GM12865 (cell line): ENCODE measurements around the gene SYNCRIP.
"Not testable (repeated sequence)": the region's sequence is repeated elsewhere in the genome, so short reads cannot be mapped to it uniquely, and the experiment has no call there.

Experiments
- DNase-seq: peaks from one replicate; pipeline ENCODE4 v3.0.0; 2010; ENCODE audit warnings: low read depth
- H3K4me3 ChIP-seq: 2 replicates; pipeline ENCODE4 v1.5.1; 2011; ENCODE audit warnings: mild to moderate bottlenecking, low read depth, low read length, control low read depth
- TF ChIP-seq, protein P1 (sequence below): IDR thresholded peaks from 2 replicates; pipeline ENCODE4 v1.5.1; 2011; ENCODE audit warnings: low read length, control low read depth, low read depth, inconsistent platforms; ENCODE audit not compliant: insufficient read depth; ENCODE audit errors: missing control alignments

Gene SYNCRIP

DNA sequence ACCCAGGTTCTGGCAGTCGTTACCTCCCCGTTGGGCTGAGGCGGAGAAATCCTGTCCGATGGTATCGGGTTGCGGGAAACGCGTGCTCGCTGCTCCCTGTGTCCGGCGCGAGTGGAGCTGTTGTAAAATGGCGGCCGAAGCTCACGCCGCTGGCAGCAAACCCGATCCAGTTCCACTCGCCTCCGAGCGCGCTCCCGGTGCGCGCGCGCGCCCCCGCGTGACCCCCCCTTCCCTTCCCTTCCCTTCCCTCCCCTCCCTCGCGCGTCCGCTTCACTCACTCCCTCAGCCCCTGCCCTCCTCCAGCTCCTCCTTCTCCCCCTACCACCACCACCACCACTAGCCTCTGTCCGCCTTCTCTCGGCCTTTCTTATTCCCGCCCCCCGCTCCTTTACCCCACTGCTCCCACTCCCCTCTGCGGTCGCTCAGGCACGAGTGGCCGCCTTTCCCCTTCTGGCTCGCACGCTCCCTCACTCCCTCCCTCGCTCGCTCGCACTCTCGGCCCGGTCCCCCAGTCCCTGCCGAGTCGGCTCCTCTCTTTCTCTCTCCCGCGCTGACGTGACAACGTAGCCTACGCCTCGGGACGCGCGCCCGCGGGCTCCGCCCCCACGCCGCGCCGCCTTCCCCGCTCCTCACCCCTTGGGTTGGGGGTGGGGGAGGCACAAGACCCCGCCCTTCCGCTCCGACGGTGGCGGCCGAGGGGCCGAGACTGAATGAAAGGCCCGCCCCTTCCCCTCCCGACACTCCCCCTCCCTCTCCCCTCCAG is at the start of gene SYNCRIP:
Gene SYNCRIP (minus strand): TSS at position 113 of the 763 bp plus-strand sequence. CDS start 1,447 bp downstream, outside the sequence.
- peak; percentile 99 for DNase-seq

DNA sequence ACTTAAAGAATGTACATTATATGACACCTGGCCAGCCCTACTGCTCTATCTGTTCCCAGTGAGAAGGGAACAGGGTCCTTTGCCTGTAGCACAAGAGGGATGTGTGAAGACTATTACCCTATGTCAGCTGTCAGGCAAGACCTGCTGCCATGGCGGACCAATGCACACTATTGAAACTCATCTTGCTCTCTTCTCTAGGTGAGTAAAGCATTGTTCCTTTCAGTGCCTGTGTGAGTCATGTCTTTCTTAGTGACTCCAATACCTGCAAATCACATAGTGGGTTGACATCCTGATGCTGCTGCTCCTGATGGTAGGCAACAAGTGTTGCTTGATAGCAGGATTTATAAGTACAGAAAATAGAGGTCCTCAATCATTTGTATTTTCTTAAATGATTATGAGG is 48.8 kb upstream of the SYNCRIP start:
- DNase-seq = no peak
- TF ChIP-seq, protein P1, sequence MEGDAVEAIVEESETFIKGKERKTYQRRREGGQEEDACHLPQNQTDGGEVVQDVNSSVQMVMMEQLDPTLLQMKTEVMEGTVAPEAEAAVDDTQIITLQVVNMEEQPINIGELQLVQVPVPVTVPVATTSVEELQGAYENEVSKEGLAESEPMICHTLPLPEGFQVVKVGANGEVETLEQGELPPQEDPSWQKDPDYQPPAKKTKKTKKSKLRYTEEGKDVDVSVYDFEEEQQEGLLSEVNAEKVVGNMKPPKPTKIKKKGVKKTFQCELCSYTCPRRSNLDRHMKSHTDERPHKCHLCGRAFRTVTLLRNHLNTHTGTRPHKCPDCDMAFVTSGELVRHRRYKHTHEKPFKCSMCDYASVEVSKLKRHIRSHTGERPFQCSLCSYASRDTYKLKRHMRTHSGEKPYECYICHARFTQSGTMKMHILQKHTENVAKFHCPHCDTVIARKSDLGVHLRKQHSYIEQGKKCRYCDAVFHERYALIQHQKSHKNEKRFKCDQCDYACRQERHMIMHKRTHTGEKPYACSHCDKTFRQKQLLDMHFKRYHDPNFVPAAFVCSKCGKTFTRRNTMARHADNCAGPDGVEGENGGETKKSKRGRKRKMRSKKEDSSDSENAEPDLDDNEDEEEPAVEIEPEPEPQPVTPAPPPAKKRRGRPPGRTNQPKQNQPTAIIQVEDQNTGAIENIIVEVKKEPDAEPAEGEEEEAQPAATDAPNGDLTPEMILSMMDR = no peak
- no peak overlapping the region for H3K4me3 ChIP-seq

More for the DNA sequence above, at the start of gene SYNCRIP:
- peak within 1 kb of the TSS; percentile 75 for H3K4me3 ChIP-seq
- TF ChIP-seq, protein P1 = no peak

DNA sequence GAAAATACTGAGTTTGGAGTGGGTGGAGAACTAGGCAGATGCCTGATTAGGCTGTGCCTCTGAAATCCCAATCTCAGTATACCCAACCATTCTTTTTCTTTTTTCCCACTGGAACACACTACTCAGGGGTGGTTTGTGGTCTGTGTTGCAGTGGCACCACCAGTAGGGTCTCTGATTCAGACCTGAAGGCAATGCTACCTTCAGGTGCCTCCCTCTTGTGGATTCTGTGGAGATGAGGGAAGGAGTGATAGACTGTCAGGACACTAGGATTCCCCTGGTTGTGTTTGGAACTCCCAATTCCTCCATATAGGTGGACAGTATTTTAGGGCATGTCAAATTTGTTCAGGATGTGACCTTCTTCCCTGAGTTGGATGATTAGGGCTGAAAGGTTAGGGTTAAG is 47.4 kb upstream of the SYNCRIP start:
- no peak for DNase-seq
- no peak overlapping the region for H3K4me3 ChIP-seq
- TF ChIP-seq, protein P1 = no peak

DNA sequence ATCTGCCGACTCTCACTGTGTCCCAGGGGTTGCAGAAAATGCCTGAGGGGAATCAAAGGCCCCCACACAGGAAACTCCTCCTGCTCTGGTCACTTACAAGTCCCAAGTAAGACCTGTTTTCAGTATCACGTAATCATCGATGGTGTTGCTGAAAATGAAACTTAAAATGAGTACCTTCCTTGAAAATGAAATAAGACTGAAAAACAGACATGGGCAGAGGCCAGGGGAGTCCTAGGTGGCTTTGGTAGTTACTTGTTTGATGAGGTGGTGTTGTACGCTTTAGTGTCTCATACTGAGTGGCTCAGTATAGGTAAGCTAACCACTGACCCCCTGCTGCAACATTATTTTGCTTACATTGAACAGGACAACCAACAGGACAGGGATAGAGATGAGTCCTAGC is 43.0 kb upstream of the SYNCRIP start:
- DNase-seq = peak; percentile 81
- peak overlapping the region; percentile 32 for H3K4me3 ChIP-seq
- TF ChIP-seq, protein P1 = no peak

DNA sequence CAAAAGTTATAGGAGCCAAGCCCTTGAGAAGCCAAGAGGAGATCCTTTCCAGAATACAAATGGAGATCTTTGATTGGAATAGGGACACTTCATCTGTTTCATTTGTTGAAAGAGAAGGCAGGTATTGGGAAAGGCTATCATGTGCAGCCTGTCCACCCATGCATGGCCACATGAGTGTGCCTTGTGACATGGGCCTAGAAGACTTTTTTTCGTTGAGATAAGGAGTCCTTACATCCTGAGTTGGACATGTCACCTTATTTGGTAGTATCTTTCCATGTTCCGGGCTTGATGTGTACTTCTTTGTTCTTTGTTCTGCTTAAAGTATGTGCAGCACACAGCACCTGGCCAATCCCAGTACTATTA is 42.1 kb upstream of the SYNCRIP start:
- H3K4me3 ChIP-seq = no peak overlapping the region
- no peak for DNase-seq
- TF ChIP-seq, protein P1 = no peak

DNA sequence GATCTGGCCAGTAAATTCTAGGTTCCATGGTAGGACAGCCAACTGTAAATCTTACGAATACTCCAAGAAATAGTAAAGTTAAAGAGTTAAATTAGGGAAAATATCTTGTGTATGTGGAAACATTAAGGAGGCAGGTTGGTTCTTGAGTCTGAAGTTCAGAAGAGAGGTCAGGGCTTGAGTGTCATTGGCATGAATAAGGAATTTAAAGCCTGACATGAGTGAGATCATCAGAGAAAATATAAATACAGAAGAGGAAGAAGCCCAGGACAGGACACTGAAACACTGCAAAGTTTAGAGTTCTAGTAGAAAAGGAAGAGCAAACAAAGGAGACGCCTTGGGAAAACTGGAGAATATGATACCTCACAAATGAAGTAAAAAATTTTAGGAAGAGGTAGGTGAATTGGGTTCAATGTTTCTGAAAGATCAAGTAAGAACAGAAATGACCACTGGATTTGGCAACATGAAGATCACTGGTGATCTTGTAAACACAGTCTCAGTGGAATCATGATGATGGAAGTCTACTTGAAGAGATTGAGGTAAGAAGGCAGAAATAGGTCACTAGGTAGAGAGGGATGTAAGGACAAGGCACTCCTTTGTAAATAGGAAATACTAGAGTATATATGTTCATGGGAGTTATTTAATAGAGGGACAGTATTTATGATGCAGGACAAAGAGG is 41.6 kb upstream of the SYNCRIP start:
- no peak overlapping the region for H3K4me3 ChIP-seq
- DNase-seq = no peak
- TF ChIP-seq, protein P1 = no peak

DNA sequence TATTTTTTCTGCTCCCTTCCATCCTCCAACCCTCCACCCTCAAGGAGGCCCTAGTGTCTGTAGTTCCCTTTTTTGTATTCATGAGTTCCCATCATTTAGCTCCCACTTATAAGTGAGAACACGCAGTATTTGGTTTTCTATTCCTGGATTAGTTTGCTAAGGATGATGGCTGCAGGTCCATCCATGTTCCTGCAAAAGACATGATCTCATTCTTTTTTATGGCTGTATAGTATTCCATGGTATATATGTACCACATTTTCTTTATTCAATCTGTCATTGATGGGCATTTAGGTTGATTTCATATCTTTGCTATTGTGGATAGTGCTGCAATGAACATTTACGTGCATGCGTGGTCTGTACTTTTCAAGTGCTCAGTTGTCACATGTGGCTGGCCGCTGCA is 39.2 kb upstream of the SYNCRIP start:
- H3K4me3 ChIP-seq, DNase-seq: not testable (repeated sequence)
